ENCODE measurements around the gene SIGMAR1.
A peak's percentile ranks its signal among the peaks of the same experiment; 100 is the strongest.
"Not testable (repeated sequence)": the region's sequence is repeated elsewhere in the genome, so short reads cannot be mapped to it uniquely, and the experiment has no call there.

The SIGMAR1 gene

GRCh38 chr9:34651876-34652601, 14.5 kb upstream of the SIGMAR1 start, which contains the start of gene IL11RA:
Gene IL11RA, plus strand, starts transcription at chr9:34652185. Its CDS starts 3,033 bp downstream, at chr9:34655218.
- H3K4me1 Mint-ChIP-seq = peaks cover 37% of the 10 kb centered on the region
- no peak for DNase-seq (ENCODE audit: low spot score in 2 of 2)
- no peaks in the 10 kb centered on the region for H3K9me3 Mint-ChIP-seq
- no peaks in the 10 kb centered on the region for H3K27me3 Mint-ChIP-seq
- peak within 1 kb of the TSS; percentile 14 for H3K27ac Mint-ChIP-seq (ENCODE audit: low read depth)
- H3K4me3 Mint-ChIP-seq = peak within 1 kb of the TSS; percentile 1
- H3K36me3 Mint-ChIP-seq (ENCODE audit: insufficient read depth) = peaks cover 17% of the 10 kb centered on the region
- ATAC-seq (replicated peaks; ENCODE audit: extremely low read depth, poor library complexity, severe bottlenecking) = peak; percentile 13

- H3K9me3 Mint-ChIP-seq = no peaks in the 10 kb centered on the region
- H3K27ac Mint-ChIP-seq (ENCODE audit: low read depth) = no peak overlapping the region
- no peak overlapping the region for H3K4me3 Mint-ChIP-seq
- DNase-seq (ENCODE audit: low spot score in 2 of 2) (no peak), ATAC-seq (replicated peaks; ENCODE audit: extremely low read depth, poor library complexity, severe bottlenecking) (no peak)
- peaks cover 19% of the 10 kb centered on the region for H3K36me3 Mint-ChIP-seq (ENCODE audit: insufficient read depth)
- peaks cover 38% of the 10 kb centered on the region for H3K4me1 Mint-ChIP-seq
- no peaks in the 10 kb centered on the region for H3K27me3 Mint-ChIP-seq
Observed at GRCh38 chr9:34651321-34651720, 13.7 kb upstream of the SIGMAR1 start.

- Mint-ChIP-seq H3K36me3 (ENCODE audit: insufficient read depth) (peaks cover 20% of the 10 kb centered on the region), H3K9me3 (no peaks in the 10 kb centered on the region), H3K27me3 (no peaks in the 10 kb centered on the region), H3K4me3 (no peak overlapping the region), H3K27ac (ENCODE audit: low read depth) (no peak overlapping the region), H3K4me1 (peaks cover 38% of the 10 kb centered on the region)
- ATAC-seq (replicated peaks; ENCODE audit: extremely low read depth, poor library complexity, severe bottlenecking) (no peak), DNase-seq (ENCODE audit: low spot score in 2 of 2) (no peak)
Observed at GRCh38 chr9:34650816-34651215, 13.2 kb upstream of the SIGMAR1 start.

- no peaks in the 10 kb centered on the region for H3K9me3 Mint-ChIP-seq
- H3K4me1 Mint-ChIP-seq = peaks cover 38% of the 10 kb centered on the region
- no peak for DNase-seq (ENCODE audit: low spot score in 2 of 2)
- no peak overlapping the region for H3K4me3 Mint-ChIP-seq
- ATAC-seq (replicated peaks; ENCODE audit: extremely low read depth, poor library complexity, severe bottlenecking) = no peak
- H3K27ac Mint-ChIP-seq (ENCODE audit: low read depth) = no peak overlapping the region
- H3K36me3 Mint-ChIP-seq (ENCODE audit: insufficient read depth) = peaks cover 20% of the 10 kb centered on the region
- no peaks in the 10 kb centered on the region for H3K27me3 Mint-ChIP-seq
Observed at GRCh38 chr9:34648673-34649072, 11.1 kb upstream of the SIGMAR1 start.

GRCh38 chr9:34647651-34648050, 10.1 kb upstream of the SIGMAR1 start:
- Mint-ChIP-seq H3K27me3 (no peaks in the 10 kb centered on the region), H3K9me3 (no peaks in the 10 kb centered on the region), H3K4me1 (peaks cover 32% of the 10 kb centered on the region), H3K4me3 (peak overlapping the region; percentile 89), H3K36me3 (ENCODE audit: insufficient read depth) (peaks cover 20% of the 10 kb centered on the region), H3K27ac (ENCODE audit: low read depth) (peak overlapping the region; percentile 86)
- DNase-seq (ENCODE audit: low spot score in 2 of 2) = no peak
- no peak for ATAC-seq (replicated peaks; ENCODE audit: extremely low read depth, poor library complexity, severe bottlenecking)

GRCh38 chr9:34647084-34647403, 9.5 kb upstream of the SIGMAR1 start:
- no peak for ATAC-seq (replicated peaks; ENCODE audit: extremely low read depth, poor library complexity, severe bottlenecking)
- Mint-ChIP-seq H3K27me3 (no peaks in the 10 kb centered on the region), H3K9me3 (no peaks in the 10 kb centered on the region)

GRCh38 chr9:34646211-34647083, 8.9 kb upstream of the SIGMAR1 start, which contains the start of gene GALT:
Gene GALT, plus strand, starts transcription at chr9:34646675. Its CDS starts 30 bp downstream, at chr9:34646705.
- peak; percentile 85 for ATAC-seq (replicated peaks; ENCODE audit: extremely low read depth, poor library complexity, severe bottlenecking)
- peaks cover 20% of the 10 kb centered on the region for H3K4me1 Mint-ChIP-seq
- no peaks in the 10 kb centered on the region for H3K9me3 Mint-ChIP-seq
- no peaks in the 10 kb centered on the region for H3K27me3 Mint-ChIP-seq
- H3K4me3 Mint-ChIP-seq = peak within 1 kb of the TSS; percentile 89
- H3K27ac Mint-ChIP-seq (ENCODE audit: low read depth) = peak within 1 kb of the TSS; percentile 86
- H3K36me3 Mint-ChIP-seq (ENCODE audit: insufficient read depth) = peaks cover 18% of the 10 kb centered on the region
- peak; percentile 90 to 96 for DNase-seq (ENCODE audit: low spot score in 2 of 2)

More at GRCh38 chr9:34647084-34647403, 9.5 kb upstream of the SIGMAR1 start:
- peak overlapping the region; percentile 86 for H3K27ac Mint-ChIP-seq (ENCODE audit: low read depth)
- peaks cover 20% of the 10 kb centered on the region for H3K36me3 Mint-ChIP-seq (ENCODE audit: insufficient read depth)
- H3K4me1 Mint-ChIP-seq = peaks cover 26% of the 10 kb centered on the region
- H3K4me3 Mint-ChIP-seq = peak overlapping the region; percentile 89
- DNase-seq (ENCODE audit: low spot score in 2 of 2) = no peak

DNA sequence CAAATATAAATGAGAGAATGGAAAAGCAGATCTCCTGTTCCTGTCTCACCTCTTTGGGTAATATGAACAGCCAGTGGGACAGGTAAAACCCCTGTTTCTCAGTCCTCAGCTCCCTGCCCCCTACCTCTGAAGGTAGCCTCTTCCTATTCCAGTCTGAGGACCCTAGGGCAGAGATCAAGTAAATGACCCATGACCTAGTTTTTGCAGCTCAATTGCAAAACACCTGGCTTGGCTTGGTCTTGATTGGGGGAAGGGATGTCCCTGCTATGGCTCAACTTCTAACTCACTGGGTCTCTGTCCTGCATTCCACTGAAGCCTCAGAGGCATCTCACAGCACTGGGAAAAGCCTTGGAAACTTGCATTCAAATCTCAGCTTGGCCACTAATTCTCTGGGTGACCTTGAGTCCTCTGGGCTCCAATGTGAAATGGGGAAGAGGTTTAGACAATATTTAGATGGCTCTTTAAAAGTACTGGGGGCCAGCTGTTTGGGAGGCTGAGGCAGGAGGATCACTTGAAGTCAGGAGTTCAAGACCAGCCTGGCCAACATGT, 7.3 kb upstream of the SIGMAR1 start:
- Mint-ChIP-seq H3K4me3 (no peak overlapping the region), H3K27me3 (no peaks in the 10 kb centered on the region), H3K27ac (ENCODE audit: low read depth) (no peak overlapping the region), H3K36me3 (ENCODE audit: insufficient read depth) (peaks cover 13% of the 10 kb centered on the region), H3K9me3 (no peaks in the 10 kb centered on the region), H3K4me1 (peaks cover 20% of the 10 kb centered on the region)
- DNase-seq (ENCODE audit: low spot score in 2 of 2) (no peak), ATAC-seq (replicated peaks; ENCODE audit: extremely low read depth, poor library complexity, severe bottlenecking) (no peak)

- H3K27me3 Mint-ChIP-seq = no peaks in the 10 kb centered on the region
- H3K36me3 Mint-ChIP-seq (ENCODE audit: insufficient read depth) = peaks cover 5% of the 10 kb centered on the region
- H3K4me1 Mint-ChIP-seq = peaks cover 20% of the 10 kb centered on the region
- ATAC-seq (replicated peaks; ENCODE audit: extremely low read depth, poor library complexity, severe bottlenecking) (no peak), DNase-seq (ENCODE audit: low spot score in 2 of 2) (no peak)
- H3K9me3 Mint-ChIP-seq = no peaks in the 10 kb centered on the region
- H3K4me3 Mint-ChIP-seq = no peak overlapping the region
- no peak overlapping the region for H3K27ac Mint-ChIP-seq (ENCODE audit: low read depth)
Observed at GRCh38 chr9:34642679-34643078, 5.1 kb upstream of the SIGMAR1 start.

GRCh38 chr9:34639322-34639721, 1.7 kb upstream of the SIGMAR1 start:
- H3K4me3 Mint-ChIP-seq; H3K36me3 Mint-ChIP-seq (ENCODE audit: insufficient read depth); DNase-seq (ENCODE audit: low spot score in 2 of 2); H3K27ac Mint-ChIP-seq (ENCODE audit: low read depth); H3K9me3 Mint-ChIP-seq; H3K27me3 Mint-ChIP-seq; ATAC-seq (replicated peaks; ENCODE audit: extremely low read depth, poor library complexity, severe bottlenecking): not testable (repeated sequence)
- H3K4me1 Mint-ChIP-seq = peaks cover 31% of the 10 kb centered on the region

DNA sequence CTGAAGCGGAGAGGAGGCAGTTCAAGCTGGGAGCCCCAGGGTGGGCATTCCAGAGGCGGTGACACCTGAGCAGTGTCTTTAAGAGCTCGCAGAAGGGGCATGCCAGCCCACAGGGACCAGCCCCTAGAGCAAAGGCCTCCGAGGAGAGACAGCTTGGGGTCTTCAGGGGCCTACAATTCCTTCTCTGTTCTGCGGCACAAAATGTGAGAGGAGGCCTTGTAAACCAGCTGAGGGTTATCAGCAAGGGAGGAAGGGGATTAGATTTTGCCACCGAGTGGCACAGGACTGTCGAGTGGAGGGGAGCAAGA, 505 bp upstream of the SIGMAR1 start:
- H3K27ac Mint-ChIP-seq (ENCODE audit: low read depth) = peak overlapping the region; percentile 98
- no peaks in the 10 kb centered on the region for H3K9me3 Mint-ChIP-seq
- H3K27me3 Mint-ChIP-seq = no peaks in the 10 kb centered on the region
- H3K36me3 Mint-ChIP-seq (ENCODE audit: insufficient read depth) = peaks cover 11% of the 10 kb centered on the region
- peak overlapping the region; percentile 85 for H3K4me3 Mint-ChIP-seq
- DNase-seq (ENCODE audit: low spot score in 2 of 2) (no peak), ATAC-seq (replicated peaks; ENCODE audit: extremely low read depth, poor library complexity, severe bottlenecking) (no peak)
- H3K4me1 Mint-ChIP-seq = peaks cover 37% of the 10 kb centered on the region

- no peaks in the 10 kb centered on the region for H3K9me3 Mint-ChIP-seq
- no peaks in the 10 kb centered on the region for H3K27me3 Mint-ChIP-seq
- DNase-seq (ENCODE audit: low spot score in 2 of 2) (no peak), ATAC-seq (replicated peaks; ENCODE audit: extremely low read depth, poor library complexity, severe bottlenecking) (no peak)
- peaks cover 37% of the 10 kb centered on the region for H3K4me1 Mint-ChIP-seq
- H3K27ac Mint-ChIP-seq (ENCODE audit: low read depth) = peak overlapping the region; percentile 98
- H3K36me3 Mint-ChIP-seq (ENCODE audit: insufficient read depth) = peaks cover 12% of the 10 kb centered on the region
- H3K4me3 Mint-ChIP-seq = peak overlapping the region; percentile 85
Observed at GRCh38 chr9:34636791-34637355, 714 bp downstream of the SIGMAR1 start.
